AG20443 (cell line): ENCODE data around the gene BMPR1A.

Source experiments
- DNase-seq: peaks from one replicate; pipeline ENCODE4 v3.0.0; 2012; ENCODE audit warnings: low spot score, mixed read lengths

BMPR1A gene

GRCh38 chr10:86955501-86956194, 199.2 kb downstream of the BMPR1A start:
- no peak for DNase-seq

DNA sequence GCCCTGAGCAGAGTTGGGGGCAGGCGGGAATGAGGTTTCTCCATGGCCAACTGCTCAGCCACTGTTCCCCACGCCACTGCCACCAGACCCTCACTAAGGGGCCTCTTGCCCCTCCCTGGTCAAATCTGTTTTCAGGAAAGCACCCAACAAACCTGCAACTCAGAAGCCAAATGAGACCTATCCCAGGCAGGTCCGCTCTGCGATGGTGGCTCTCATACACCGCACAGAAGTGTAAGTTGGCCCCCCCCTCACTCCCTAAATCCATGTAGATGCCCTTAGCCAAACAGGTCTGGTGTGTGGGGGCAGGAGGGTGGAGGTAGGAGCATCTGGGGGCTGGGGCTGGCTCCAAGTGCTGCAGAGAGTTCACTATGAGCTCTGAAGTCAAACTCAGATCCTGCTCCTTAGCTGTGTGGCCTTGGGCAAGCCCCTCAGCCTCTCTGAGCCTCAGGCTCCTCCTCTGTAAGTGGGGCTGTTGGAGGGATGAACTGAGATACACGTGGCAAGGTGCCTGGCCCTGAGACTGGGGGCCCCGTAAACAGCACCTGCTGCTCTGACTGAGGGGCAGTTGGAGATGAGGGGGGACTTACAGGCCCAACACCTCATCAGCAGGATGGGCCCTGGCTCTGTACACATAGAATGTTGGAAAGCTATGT, 199.9 kb downstream of the BMPR1A start:
- DNase-seq, result no peak

DNA sequence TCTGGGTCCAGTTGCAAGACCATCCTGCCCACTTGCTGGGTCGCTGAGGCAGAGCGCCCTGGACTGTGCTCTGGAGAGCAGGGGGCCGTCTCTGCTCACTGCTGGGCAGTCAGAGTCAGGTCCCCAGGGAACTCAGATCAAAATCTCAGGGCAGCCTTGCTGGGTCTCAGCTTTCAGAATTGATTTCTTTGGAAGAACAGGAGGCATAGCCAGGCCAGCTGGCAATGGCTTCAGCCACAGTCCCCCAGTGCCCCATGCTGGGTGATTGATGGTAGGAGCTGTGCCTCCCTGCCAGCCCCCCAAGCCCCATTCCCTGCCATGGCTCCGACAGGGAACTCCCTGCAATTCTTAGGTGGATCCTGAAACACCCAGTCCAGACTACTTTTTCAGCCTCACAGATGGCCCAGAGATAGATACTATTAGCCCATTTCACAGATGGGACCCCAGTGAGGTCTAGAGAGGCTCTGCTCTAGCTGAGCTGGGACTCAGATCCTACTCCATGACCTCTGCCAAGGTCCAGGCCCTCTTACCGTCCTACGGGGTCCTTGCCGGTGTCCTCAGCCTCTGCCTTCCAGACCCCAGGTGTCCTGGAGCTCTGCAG, 200.5 kb downstream of the BMPR1A start:
- no peak for DNase-seq

DNA sequence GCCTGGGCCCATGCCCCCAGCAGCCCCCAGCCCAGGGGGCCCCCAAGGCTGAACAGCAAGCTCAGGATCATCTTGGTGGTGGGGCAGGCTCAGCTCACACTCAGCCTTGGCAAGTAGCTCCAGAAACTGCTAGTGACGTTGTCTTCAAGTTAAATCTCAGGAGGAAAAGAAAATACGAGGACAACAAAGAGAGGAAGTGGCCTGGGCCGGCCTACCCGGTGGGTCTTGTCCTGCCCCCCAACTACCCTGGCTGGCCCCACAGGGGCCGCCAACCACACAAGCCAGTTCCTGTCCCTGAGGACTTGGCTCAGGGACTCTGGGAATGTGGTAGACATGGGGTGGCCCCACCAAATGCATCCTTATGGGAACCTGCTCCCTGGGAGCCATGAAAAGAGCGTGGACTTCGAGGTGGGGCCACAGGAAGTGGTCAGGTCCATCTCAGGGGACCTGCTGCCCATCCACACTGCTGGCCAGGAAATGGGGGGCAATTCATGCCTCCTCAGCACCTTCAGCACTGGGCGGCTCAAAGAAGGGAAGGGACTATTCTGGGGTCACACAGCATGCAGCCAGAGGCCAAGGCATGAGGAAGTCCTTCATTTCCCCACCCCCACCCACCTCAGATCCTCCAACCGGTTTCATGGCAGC, 201.2 kb downstream of the BMPR1A start, which contains the start of gene MMRN2:
TSS of gene MMRN2 (minus strand) at position 145 of the 645 bp plus-strand sequence. CDS start at position 71, 74 bp downstream.
- no peak for DNase-seq

DNA sequence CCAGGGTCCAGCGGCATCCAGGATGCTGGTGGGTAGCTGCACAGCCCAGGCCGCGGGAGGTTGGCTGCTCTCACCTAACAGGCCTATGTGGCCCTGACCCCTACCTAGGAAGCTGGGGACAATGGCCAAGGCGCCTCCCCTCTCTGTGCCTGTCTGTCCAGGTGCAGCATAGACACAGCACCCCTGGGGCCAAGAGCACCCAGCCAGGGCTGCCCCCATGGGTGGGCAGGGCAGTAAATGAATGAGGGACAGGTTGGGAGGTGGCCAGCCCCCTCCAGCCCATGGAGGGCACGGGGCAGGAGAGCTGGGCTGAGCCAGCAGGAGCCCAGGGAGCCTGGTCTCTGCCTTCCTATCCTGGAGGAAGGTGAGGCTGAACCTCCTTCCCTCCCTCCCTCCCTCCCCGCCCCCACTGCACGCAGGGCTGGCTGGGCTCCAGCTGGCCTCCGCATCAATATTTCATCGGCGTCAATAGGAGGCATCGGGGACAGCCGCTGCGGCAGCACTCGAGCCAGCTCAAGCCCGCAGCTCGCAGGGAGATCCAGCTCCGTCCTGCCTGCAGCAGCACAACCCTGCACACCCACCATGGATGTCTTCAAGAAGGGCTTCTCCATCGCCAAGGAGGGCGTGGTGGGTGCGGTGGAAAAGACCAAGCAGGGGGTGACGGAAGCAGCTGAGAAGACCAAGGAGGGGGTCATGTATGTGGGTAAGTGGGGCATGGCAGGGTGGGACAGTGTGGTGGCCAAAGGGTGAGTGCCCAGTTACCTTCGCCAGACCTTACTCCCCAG, 201.9 kb downstream of the BMPR1A start, which contains the start of gene SNCG:
TSS of gene SNCG (plus strand) at position 484 of the 785 bp plus-strand sequence. CDS start at position 583, 99 bp downstream.
- peak; percentile 30 for DNase-seq

- DNase-seq, result peak; percentile 65
Observed at GRCh38 chr10:86958901-86959736, 202.7 kb downstream of the BMPR1A start.

DNA sequence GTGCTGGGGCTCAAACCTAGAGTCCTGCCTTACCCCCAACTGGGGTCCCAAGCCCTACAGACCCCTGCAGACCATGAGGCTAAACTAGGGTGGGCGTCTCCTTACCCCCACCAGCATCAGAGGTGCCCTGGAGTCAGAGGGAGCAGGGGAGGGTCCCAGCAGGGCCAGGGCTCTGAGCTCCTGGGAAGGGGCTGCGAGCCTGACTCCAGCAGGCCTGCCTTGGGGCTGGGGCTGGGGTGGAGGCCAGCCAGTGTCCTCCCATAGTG, 203.3 kb downstream of the BMPR1A start:
- no peak for DNase-seq

- DNase-seq, result peak; percentile 85
Observed at GRCh38 chr10:86960003-86960862, 203.8 kb downstream of the BMPR1A start.

DNA sequence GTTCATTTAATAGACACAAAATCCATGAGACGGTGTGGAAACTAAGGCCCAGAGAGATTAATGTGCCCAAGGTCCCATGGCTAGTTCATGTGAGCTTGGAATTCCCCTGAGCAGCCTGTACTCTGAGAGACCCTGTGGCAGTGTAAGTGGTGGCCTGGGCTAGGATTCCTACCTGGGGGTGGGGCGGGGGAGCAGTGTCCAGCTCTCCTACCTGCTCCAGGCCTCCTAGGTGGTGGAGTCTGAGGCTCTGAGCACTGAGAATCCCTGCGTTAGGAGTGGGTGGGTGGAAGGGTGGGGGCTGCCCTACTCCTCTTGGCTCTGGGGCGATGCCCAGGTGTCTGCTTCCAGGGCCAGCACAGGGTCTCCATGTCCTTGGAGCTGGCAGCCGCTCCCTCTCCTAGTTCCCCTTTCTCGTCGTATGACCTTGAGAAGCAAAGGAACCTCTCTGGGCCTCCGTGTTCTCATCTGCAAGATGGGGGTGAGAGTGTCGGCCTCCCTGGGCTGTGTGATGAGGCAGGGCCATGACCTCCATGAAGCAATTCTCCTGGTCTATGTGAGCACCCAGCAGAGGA, 204.5 kb downstream of the BMPR1A start:
- DNase-seq, result no peak

- DNase-seq, result no peak
Observed at GRCh38 chr10:86961481-86962091, 205.2 kb downstream of the BMPR1A start.

GRCh38 chr10:86962136-86962980, 205.9 kb downstream of the BMPR1A start:
- no peak for DNase-seq

DNA sequence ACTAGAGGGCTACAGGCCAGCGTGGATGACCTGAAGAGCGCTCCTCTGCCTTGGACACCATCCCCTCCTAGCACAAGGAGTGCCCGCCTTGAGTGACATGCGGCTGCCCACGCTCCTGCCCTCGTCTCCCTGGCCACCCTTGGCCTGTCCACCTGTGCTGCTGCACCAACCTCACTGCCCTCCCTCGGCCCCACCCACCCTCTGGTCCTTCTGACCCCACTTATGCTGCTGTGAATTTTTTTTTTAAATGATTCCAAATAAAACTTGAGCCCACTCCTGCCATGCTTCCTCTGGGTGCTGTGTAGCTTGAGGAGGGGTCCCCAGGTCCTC, 206.5 kb downstream of the BMPR1A start:
- no peak for DNase-seq

DNA sequence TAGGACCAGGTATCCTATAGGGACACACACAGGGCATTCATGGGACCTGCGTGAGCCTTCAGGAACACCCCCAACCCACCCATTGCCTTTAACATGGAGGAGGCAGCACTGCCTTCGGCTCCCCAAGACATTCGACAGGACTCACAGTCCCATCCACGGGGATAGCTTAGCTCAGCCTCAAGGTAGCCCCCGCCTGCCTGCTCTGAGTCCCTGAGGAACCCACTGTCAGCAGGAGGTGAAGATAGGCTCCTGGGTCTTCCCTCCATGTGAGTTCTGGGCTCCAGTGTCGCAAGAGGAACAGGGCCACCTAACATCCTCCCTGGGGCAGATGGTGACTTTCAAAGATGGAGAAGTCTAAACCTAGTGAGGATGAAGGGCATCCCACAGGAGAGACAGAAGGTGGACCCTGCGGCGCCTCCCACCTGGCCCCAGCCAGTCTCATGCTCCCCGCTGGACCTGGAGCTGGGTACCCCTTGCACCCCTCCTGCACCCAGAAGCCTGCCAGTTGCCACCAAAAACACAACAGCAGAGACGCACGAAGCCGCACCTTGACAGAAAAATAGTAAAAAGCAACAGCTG, 207.0 kb downstream of the BMPR1A start:
- no peak for DNase-seq

DNA sequence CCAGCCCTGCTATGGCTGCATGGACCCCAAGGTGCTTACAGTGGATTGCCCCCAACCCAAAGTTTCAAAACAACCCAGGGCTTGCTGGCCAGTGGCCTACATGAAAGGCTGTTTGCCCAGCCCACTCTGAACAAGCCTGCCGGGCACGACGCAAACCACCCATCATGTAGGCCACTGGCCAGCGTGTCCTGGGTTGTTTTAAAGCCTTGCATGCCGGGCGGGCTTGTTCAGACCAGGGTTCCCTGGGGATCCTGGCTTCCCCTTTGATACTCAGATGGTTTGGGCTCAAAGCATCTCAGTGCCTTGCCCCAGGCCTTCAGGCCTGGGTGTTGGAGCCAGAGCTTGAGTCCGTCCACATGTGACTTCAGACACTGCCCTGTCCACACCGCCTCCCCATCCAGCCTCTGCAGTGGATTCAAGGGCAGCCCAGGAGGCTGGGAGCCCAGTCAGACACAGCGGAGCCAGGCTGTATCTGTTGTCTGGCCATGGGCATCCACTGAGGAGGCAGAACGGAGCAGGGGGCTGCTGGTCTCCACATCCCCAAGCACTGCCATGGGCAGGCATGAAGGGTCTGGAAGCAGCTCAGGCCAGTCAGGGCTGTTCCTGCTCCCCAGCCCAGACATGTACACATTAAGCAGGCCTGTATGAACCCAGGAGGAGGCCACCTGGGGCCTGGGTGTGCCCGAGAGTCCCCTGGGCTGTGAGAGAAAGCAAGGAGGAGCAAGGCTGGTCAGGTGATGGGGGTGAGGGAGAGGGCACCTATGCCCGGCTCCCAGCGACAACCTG, 207.8 kb downstream of the BMPR1A start:
- DNase-seq, result no peak

- no peak for DNase-seq
Observed at GRCh38 chr10:86964847-86965190, 208.4 kb downstream of the BMPR1A start.

DNA sequence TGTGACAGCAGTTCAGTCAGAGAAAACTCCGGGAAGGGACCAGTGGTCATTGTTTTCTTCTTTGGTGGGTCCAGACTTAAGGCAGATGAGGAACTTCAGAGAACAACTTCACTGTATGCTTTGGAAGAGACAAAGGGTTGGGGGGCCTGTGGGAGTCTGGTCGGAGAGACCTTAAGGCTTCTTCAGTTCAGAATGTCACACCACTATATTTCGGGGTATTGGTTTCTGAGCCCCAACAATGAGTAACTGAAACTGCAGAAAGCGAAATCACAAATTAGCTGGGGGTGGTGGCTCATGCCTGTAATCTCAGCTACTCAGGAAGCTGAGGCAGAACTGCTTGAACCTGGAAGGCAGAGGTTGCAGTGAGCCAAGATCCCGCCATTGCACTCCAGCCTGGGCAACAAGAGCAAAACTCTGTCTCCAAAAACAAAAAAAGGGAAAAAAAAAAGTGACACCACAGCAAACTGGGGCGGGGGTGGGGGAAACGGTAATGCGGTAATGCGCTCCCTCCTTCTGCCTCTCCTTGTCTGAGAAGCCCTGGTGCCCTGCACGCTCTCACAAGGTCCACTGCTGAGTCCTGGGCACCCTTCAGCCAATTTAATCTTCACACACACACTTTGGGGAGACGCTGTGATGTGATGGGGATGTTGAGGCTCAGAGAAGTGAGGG, 209.7 kb downstream of the BMPR1A start:
- no peak for DNase-seq

DNA sequence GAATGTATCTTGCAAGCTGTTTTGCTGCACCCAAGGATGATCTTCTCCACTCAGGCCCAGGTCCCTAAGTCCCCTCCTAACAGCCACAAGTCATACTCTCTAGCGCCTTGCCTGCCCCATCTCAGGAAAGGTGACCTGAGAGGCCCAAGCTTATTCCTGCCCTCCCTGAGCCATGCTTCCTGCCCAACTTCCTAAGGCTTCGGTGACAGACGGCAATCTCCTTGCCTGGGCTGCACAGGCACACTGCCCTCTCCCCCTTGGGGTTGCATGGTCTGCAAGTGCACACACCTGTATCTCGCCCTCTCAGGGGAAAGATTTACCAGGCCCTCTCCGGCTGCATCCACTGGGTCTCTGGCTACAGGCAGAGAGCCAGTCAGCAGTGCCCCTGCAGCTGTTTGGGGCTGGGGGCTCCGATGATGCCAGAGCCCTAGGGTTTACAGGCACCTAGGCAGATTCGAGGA, 211.1 kb downstream of the BMPR1A start:
- DNase-seq, result no peak
